ENCODE data around the gene IQSEC3. TPM values are rescaled to one million over a fixed set of nuclear protein-coding genes. Genes with fewer than 3 reads are reported as not detected.

Gene IQSEC3
- total and polyA plus RNA-seq, 7 experiments from 2014 or later: 0.36 to 5.5 (median 1.7) TPM; not detected in 1

- H3K36me3 ChIP-seq (ENCODE audit: control insufficient read depth in 2 of 3, insufficient read depth in 3 of 3, low read length in 3 of 3): no peaks in the 10 kb centered on the region
- intact Hi-C loops (cut with micrococcal nuclease): no loop called here
- H3K4me3 Mint-ChIP-seq: no peak overlapping the region
- peaks cover 0 to 3% (median 0%) of the 10 kb centered on the region in 11 donors for H3K9me3 Mint-ChIP-seq
- no peak for ATAC-seq
- H3K27ac Mint-ChIP-seq: no peak overlapping the region
- peaks cover 36 to 68% (median 42%) of the 10 kb centered on the region in 5 donors for H3K27me3 Mint-ChIP-seq
- H3K27me3 ChIP-seq (ENCODE audit: control insufficient read depth in 2 of 2, insufficient read depth in 2 of 2, low read length in 2 of 2): no peaks in the 10 kb centered on the region
- H3K4me1 ChIP-seq (ENCODE audit: control insufficient read depth in 2 of 2, insufficient read depth in 2 of 2, low read length in 2 of 2): no peaks in the 10 kb centered on the region
- POLR2A ChIA-PET: no interaction called here
- no peaks in the 10 kb centered on the region for H3K9me3 ChIP-seq (ENCODE audit: control insufficient read depth in 2 of 3, low read length in 3 of 3)
- CTCF ChIA-PET: no interaction called here
- peaks cover 0 to 5% (median 4%) of the 10 kb centered on the region in 7 donors for H3K4me1 Mint-ChIP-seq
- no peak overlapping the region for H3K27ac ChIP-seq (ENCODE audit: low read depth, low read length)
- no peaks in the 10 kb centered on the region for H3K36me3 Mint-ChIP-seq
- DNase-seq: no peak
- H3K4me3 ChIP-seq (ENCODE audit: low read length): no peak overlapping the region
These were observed 137.7 kb downstream of the IQSEC3 start for GRCh38 chr12:204261-204678.

GRCh38 chr12:205026-205425 is 138.5 kb downstream of the IQSEC3 start:
- intact Hi-C loops (cut with micrococcal nuclease): no loop called here
- peaks cover 36 to 74% (median 46%) of the 10 kb centered on the region in 5 donors for H3K27me3 Mint-ChIP-seq

GRCh38 chr12:206746-207440 is 140.3 kb downstream of the IQSEC3 start:
- POLR2A ChIA-PET: no interaction called here
- H3K9me3 ChIP-seq (ENCODE audit: control insufficient read depth in 2 of 3, low read length in 3 of 3): no peaks in the 10 kb centered on the region
- CTCF ChIA-PET: no interaction called here
- no peak overlapping the region for H3K4me3 ChIP-seq (ENCODE audit: low read length)
- H3K27ac ChIP-seq (ENCODE audit: low read depth, low read length): no peak overlapping the region
- intact Hi-C loops (cut with micrococcal nuclease): no loop called here
- Mint-ChIP-seq H3K4me3 (no peak overlapping the region), H3K27me3 (peaks cover 34 to 74% (median 52%) of the 10 kb centered on the region in 5 donors), H3K36me3 (peaks cover 0 to 2% (median 0%) of the 10 kb centered on the region in 5 donors), H3K4me1 (peaks cover 0 to 6% (median 4%) of the 10 kb centered on the region in 7 donors), H3K27ac (no peak overlapping the region), H3K9me3 (peaks cover 0 to 3% (median 0%) of the 10 kb centered on the region in 11 donors)
- H3K4me1 ChIP-seq (ENCODE audit: control insufficient read depth in 2 of 2, insufficient read depth in 2 of 2, low read length in 2 of 2): no peaks in the 10 kb centered on the region
- H3K36me3 ChIP-seq (ENCODE audit: control insufficient read depth in 2 of 3, insufficient read depth in 3 of 3, low read length in 3 of 3): no peaks in the 10 kb centered on the region
- H3K27me3 ChIP-seq (ENCODE audit: control insufficient read depth in 2 of 2, insufficient read depth in 2 of 2, low read length in 2 of 2): no peaks in the 10 kb centered on the region
- DNase-seq (no peak), ATAC-seq (no peak)

More at GRCh38 chr12:205026-205425, 138.5 kb downstream of the IQSEC3 start:
- Histone ChIP-seq H3K4me1 (ENCODE audit: control insufficient read depth in 2 of 2, insufficient read depth in 2 of 2, low read length in 2 of 2) (no peaks in the 10 kb centered on the region), H3K4me3 (ENCODE audit: low read length) (no peak overlapping the region), H3K27me3 (ENCODE audit: control insufficient read depth in 2 of 2, insufficient read depth in 2 of 2, low read length in 2 of 2) (no peaks in the 10 kb centered on the region), H3K9me3 (ENCODE audit: control insufficient read depth in 2 of 3, low read length in 3 of 3) (no peaks in the 10 kb centered on the region), H3K36me3 (ENCODE audit: control insufficient read depth in 2 of 3, insufficient read depth in 3 of 3, low read length in 3 of 3) (no peaks in the 10 kb centered on the region), H3K27ac (ENCODE audit: low read depth, low read length) (no peak overlapping the region)
- H3K4me3 Mint-ChIP-seq: no peak overlapping the region
- no peaks in the 10 kb centered on the region for H3K36me3 Mint-ChIP-seq
- POLR2A ChIA-PET: no interaction called here
- H3K9me3 Mint-ChIP-seq: peaks cover 0 to 3% (median 0%) of the 10 kb centered on the region in 11 donors
- CTCF ChIA-PET: no interaction called here
- DNase-seq (no peak), ATAC-seq (no peak)
- peaks cover 0 to 5% (median 4%) of the 10 kb centered on the region in 7 donors for H3K4me1 Mint-ChIP-seq
- no peak overlapping the region for H3K27ac Mint-ChIP-seq

GRCh38 chr12:207804-208203 is 141.2 kb downstream of the IQSEC3 start:
- H3K27me3 Mint-ChIP-seq: peaks cover 29 to 73% (median 51%) of the 10 kb centered on the region in 5 donors
- ATAC-seq (no peak), DNase-seq (no peak)
- Histone ChIP-seq H3K27me3 (ENCODE audit: control insufficient read depth in 2 of 2, insufficient read depth in 2 of 2, low read length in 2 of 2) (no peaks in the 10 kb centered on the region), H3K36me3 (ENCODE audit: control insufficient read depth in 2 of 3, insufficient read depth in 3 of 3, low read length in 3 of 3) (no peaks in the 10 kb centered on the region), H3K4me1 (ENCODE audit: control insufficient read depth in 2 of 2, insufficient read depth in 2 of 2, low read length in 2 of 2) (no peaks in the 10 kb centered on the region), H3K27ac (ENCODE audit: low read depth, low read length) (no peak overlapping the region), H3K9me3 (ENCODE audit: control insufficient read depth in 2 of 3, low read length in 3 of 3) (no peaks in the 10 kb centered on the region), H3K4me3 (ENCODE audit: low read length) (no peak overlapping the region)
- H3K4me3 Mint-ChIP-seq: no peak overlapping the region
- peaks cover 0 to 3% (median 0%) of the 10 kb centered on the region in 11 donors for H3K9me3 Mint-ChIP-seq
- H3K27ac Mint-ChIP-seq: no peak overlapping the region
- H3K4me1 Mint-ChIP-seq: peaks cover 0 to 12% (median under 1%) of the 10 kb centered on the region in 7 donors
- ChIA-PET POLR2A (no interaction called here), CTCF (no interaction called here)
- intact Hi-C loops (cut with micrococcal nuclease): no loop called here
- H3K36me3 Mint-ChIP-seq: peaks cover 0 to 5% (median 0%) of the 10 kb centered on the region in 5 donors

- Histone ChIP-seq H3K27ac (ENCODE audit: low read depth, low read length) (no peak overlapping the region), H3K27me3 (ENCODE audit: control insufficient read depth in 2 of 2, insufficient read depth in 2 of 2, low read length in 2 of 2) (no peaks in the 10 kb centered on the region), H3K4me1 (ENCODE audit: control insufficient read depth in 2 of 2, insufficient read depth in 2 of 2, low read length in 2 of 2) (no peaks in the 10 kb centered on the region), H3K36me3 (ENCODE audit: control insufficient read depth in 2 of 3, insufficient read depth in 3 of 3, low read length in 3 of 3) (no peaks in the 10 kb centered on the region), H3K9me3 (ENCODE audit: control insufficient read depth in 2 of 3, low read length in 3 of 3) (no peaks in the 10 kb centered on the region), H3K4me3 (ENCODE audit: low read length) (no peak overlapping the region)
- H3K4me1 Mint-ChIP-seq: peaks cover 0 to 14% (median 0%) of the 10 kb centered on the region in 7 donors
- DNase-seq (no peak), ATAC-seq (no peak)
- peaks cover 0 to 3% (median 0%) of the 10 kb centered on the region in 11 donors for H3K9me3 Mint-ChIP-seq
- intact Hi-C loops (cut with micrococcal nuclease): no loop called here
- H3K27ac Mint-ChIP-seq: no peak overlapping the region
- H3K4me3 Mint-ChIP-seq: no peak overlapping the region
- POLR2A ChIA-PET: no interaction called here
- peaks cover 28 to 80% (median 61%) of the 10 kb centered on the region in 5 donors for H3K27me3 Mint-ChIP-seq
- CTCF ChIA-PET: no interaction called here
- peaks cover 0 to 5% (median 0%) of the 10 kb centered on the region in 5 donors for H3K36me3 Mint-ChIP-seq
These were observed 142.2 kb downstream of the IQSEC3 start for GRCh38 chr12:208813-209212.

GRCh38 chr12:209246-209645 is 142.7 kb downstream of the IQSEC3 start:
- Mint-ChIP-seq H3K9me3 (peaks cover 0 to 3% (median 0%) of the 10 kb centered on the region in 11 donors), H3K27ac (no peak overlapping the region)
- ATAC-seq: no peak

GRCh38 chr12:209851-210250 is 143.3 kb downstream of the IQSEC3 start:
- no peak overlapping the region for H3K27ac ChIP-seq (ENCODE audit: low read depth, low read length)
- ChIA-PET POLR2A (no interaction called here), CTCF (no interaction called here)
- Mint-ChIP-seq H3K27ac (no peak overlapping the region), H3K9me3 (peaks cover 0 to 3% (median 0%) of the 10 kb centered on the region in 11 donors), H3K4me3 (no peak overlapping the region), H3K36me3 (peaks cover 0 to 5% (median 0%) of the 10 kb centered on the region in 5 donors), H3K4me1 (peaks cover 0 to 12% (median 0%) of the 10 kb centered on the region in 7 donors), H3K27me3 (peaks cover 19 to 73% (median 56%) of the 10 kb centered on the region in 5 donors)
- DNase-seq (no peak), ATAC-seq (no peak)
- H3K27me3 ChIP-seq (ENCODE audit: control insufficient read depth in 2 of 2, insufficient read depth in 2 of 2, low read length in 2 of 2): no peaks in the 10 kb centered on the region
- no peaks in the 10 kb centered on the region for H3K36me3 ChIP-seq (ENCODE audit: control insufficient read depth in 2 of 3, insufficient read depth in 3 of 3, low read length in 3 of 3)
- no peak overlapping the region for H3K4me3 ChIP-seq (ENCODE audit: low read length)
- no peaks in the 10 kb centered on the region for H3K9me3 ChIP-seq (ENCODE audit: control insufficient read depth in 2 of 3, low read length in 3 of 3)
- intact Hi-C loops (cut with micrococcal nuclease): no loop called here
- H3K4me1 ChIP-seq (ENCODE audit: control insufficient read depth in 2 of 2, insufficient read depth in 2 of 2, low read length in 2 of 2): no peaks in the 10 kb centered on the region

More at GRCh38 chr12:209246-209645, 142.7 kb downstream of the IQSEC3 start:
- ChIA-PET POLR2A (no interaction called here), CTCF (no interaction called here)
- Mint-ChIP-seq H3K4me3 (no peak overlapping the region), H3K36me3 (peaks cover 0 to 5% (median 0%) of the 10 kb centered on the region in 5 donors), H3K27me3 (peaks cover 25 to 79% (median 60%) of the 10 kb centered on the region in 5 donors), H3K4me1 (peaks cover 0 to 14% (median 0%) of the 10 kb centered on the region in 7 donors)
- intact Hi-C loops (cut with micrococcal nuclease): no loop called here
- DNase-seq: no peak
- H3K27me3 ChIP-seq (ENCODE audit: control insufficient read depth in 2 of 2, insufficient read depth in 2 of 2, low read length in 2 of 2): no peaks in the 10 kb centered on the region
- no peaks in the 10 kb centered on the region for H3K4me1 ChIP-seq (ENCODE audit: control insufficient read depth in 2 of 2, insufficient read depth in 2 of 2, low read length in 2 of 2)
- H3K4me3 ChIP-seq (ENCODE audit: low read length): no peak overlapping the region
- H3K36me3 ChIP-seq (ENCODE audit: control insufficient read depth in 2 of 3, insufficient read depth in 3 of 3, low read length in 3 of 3): no peaks in the 10 kb centered on the region
- H3K9me3 ChIP-seq (ENCODE audit: control insufficient read depth in 2 of 3, low read length in 3 of 3): no peaks in the 10 kb centered on the region
- no peak overlapping the region for H3K27ac ChIP-seq (ENCODE audit: low read depth, low read length)

All from naive thymus-derived CD4-positive, alpha-beta T cell (primary cell).